ENCODE data around the gene SLITRK1.

The SLITRK1 gene

GRCh38 chr13:83881917-83882605, at the start of gene SLITRK1:
Gene SLITRK1, minus strand, starts transcription at chr13:83882474. Its CDS starts 967 bp downstream, at chr13:83881507.
- DNase-seq (ENCODE audit: low read depth in 1 of 2, low spot score in 1 of 2), result no peak

- DNase-seq (ENCODE audit: low read depth in 1 of 2, low spot score in 1 of 2), result no peak
Measured at GRCh38 chr13:83929157-83929556, 46.9 kb upstream of the SLITRK1 start.

- DNase-seq (ENCODE audit: low read depth in 1 of 2, low spot score in 1 of 2), result no peak
Measured at GRCh38 chr13:83919775-83920174, 37.5 kb upstream of the SLITRK1 start.

- no peak for DNase-seq (ENCODE audit: low read depth in 1 of 2, low spot score in 1 of 2)
Measured at GRCh38 chr13:83914368-83914767, 32.1 kb upstream of the SLITRK1 start.

GRCh38 chr13:83907196-83907989, 25.1 kb upstream of the SLITRK1 start:
- DNase-seq (ENCODE audit: low read depth in 1 of 2, low spot score in 1 of 2), result no peak

- no peak for DNase-seq (ENCODE audit: low read depth in 1 of 2, low spot score in 1 of 2)
Measured at GRCh38 chr13:83906240-83906820, 24.1 kb upstream of the SLITRK1 start.

GRCh38 chr13:83905641-83906040, 23.4 kb upstream of the SLITRK1 start:
- no peak for DNase-seq (ENCODE audit: low read depth in 1 of 2, low spot score in 1 of 2)

- no peak for DNase-seq (ENCODE audit: low read depth in 1 of 2, low spot score in 1 of 2)
Measured at GRCh38 chr13:83895994-83896580, 13.8 kb upstream of the SLITRK1 start.

- no peak for DNase-seq (ENCODE audit: low read depth in 1 of 2, low spot score in 1 of 2)
Measured at GRCh38 chr13:83890358-83890757, 8.1 kb upstream of the SLITRK1 start.

- no peak for DNase-seq (ENCODE audit: low read depth in 1 of 2, low spot score in 1 of 2)
Measured at GRCh38 chr13:83884141-83884540, 1.9 kb upstream of the SLITRK1 start.

GRCh38 chr13:83883061-83883523, 818 bp upstream of the SLITRK1 start:
- DNase-seq (ENCODE audit: low read depth in 1 of 2, low spot score in 1 of 2), result no peak

GRCh38 chr13:83882606-83882959, 309 bp upstream of the SLITRK1 start:
- no peak for DNase-seq (ENCODE audit: low read depth in 1 of 2, low spot score in 1 of 2)

- DNase-seq (ENCODE audit: low read depth in 1 of 2, low spot score in 1 of 2), result no peak
Measured at GRCh38 chr13:83881140-83881684, 1.1 kb downstream of the SLITRK1 start.

- no peak for DNase-seq (ENCODE audit: low read depth in 1 of 2, low spot score in 1 of 2)
Measured at GRCh38 chr13:83880275-83881139, 1.8 kb downstream of the SLITRK1 start.

GRCh38 chr13:83879431-83880171, 2.7 kb downstream of the SLITRK1 start:
- no peak for DNase-seq (ENCODE audit: low read depth in 1 of 2, low spot score in 1 of 2)

- DNase-seq (ENCODE audit: low read depth in 1 of 2, low spot score in 1 of 2), result no peak
Measured at GRCh38 chr13:83878691-83879430, 3.4 kb downstream of the SLITRK1 start.

GRCh38 chr13:83877651-83878355, 4.5 kb downstream of the SLITRK1 start:
- DNase-seq (ENCODE audit: low read depth in 1 of 2, low spot score in 1 of 2), result no peak

GRCh38 chr13:83876546-83876945, 5.7 kb downstream of the SLITRK1 start:
- DNase-seq (ENCODE audit: low read depth in 1 of 2, low spot score in 1 of 2), result no peak

All from activated T-helper 1 cell treated with anti-CD3 and anti-CD28 coated beads, Interleukin-2, amount 50 U/mL, for 16 hours (primary cell).